LNCaP clone FGC (cell line): Measurements from ENCODE around the gene CLPSL1.

Source experiments
- DNase-seq: peaks from one replicate; pipeline ENCODE4 v3.0.0-alpha.2; 2011; ENCODE audit warnings: low read depth
- H3K4me3 ChIP-seq: 2 replicates; pipeline ENCODE4 v1.5.1; 2011; ENCODE audit warnings: mild to moderate bottlenecking, low read depth, low read length, control low read depth
- CTCF ChIP-seq: IDR thresholded peaks from 2 replicates; pipeline ENCODE4 v1.5.1; 2012; ENCODE audit warnings: mild to moderate bottlenecking; ENCODE audit not compliant: control insufficient read depth, insufficient read depth; ENCODE audit errors: extremely low read depth

CLPSL1 gene

DNA sequence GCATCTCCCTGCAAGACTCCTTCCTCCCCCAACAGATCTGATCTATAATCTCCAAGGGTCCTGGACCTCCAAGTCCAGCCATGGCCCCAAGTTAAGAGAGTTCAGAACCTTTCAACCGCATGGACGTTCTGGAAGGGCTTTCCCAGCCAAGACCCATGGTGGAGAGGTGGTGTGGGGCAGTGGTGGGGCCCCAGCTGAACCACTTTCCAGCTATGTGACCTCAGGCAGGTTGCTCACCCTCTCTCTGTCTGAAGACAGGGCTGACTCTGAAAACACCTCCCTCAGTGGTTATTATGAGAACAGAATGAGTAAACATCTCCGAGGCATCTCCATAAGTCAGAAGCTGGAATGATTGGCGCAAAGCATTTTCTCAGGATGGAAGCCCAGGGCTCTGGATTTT, 15.4 kb downstream of the CLPSL1 start:
- no peak overlapping the region for H3K4me3 ChIP-seq
- no peak for DNase-seq
- TF ChIP-seq CTCF = no peak

- no peak for DNase-seq
- H3K4me3 ChIP-seq = no peak overlapping the region
- no peak for TF ChIP-seq CTCF
Measured at GRCh38 chr6:35797837-35798526, 17.2 kb downstream of the CLPSL1 start.

DNA sequence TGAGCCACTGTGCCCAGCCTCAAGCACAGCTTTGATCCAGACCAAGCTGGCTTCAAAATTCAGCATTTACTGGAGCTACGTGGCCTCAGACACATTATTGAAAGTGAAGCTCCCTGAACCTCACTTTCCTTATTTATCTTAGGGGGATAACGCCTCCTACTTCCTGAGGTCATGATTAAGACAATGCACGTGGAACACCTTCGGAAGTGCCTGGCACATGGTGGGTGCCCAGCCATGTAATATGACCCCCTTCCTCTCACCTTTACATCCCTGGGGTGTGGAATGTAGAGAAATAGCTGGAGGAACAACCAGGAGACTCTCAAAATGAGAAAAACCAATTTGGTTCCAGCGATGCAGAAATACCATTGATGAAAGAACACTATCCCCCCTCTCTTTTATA, 17.9 kb downstream of the CLPSL1 start:
- no peak for TF ChIP-seq CTCF
- DNase-seq = no peak
- no peak overlapping the region for H3K4me3 ChIP-seq

- no peak for DNase-seq
- no peak overlapping the region for H3K4me3 ChIP-seq
- no peak for TF ChIP-seq CTCF
Measured at GRCh38 chr6:35801148-35801547, 20.3 kb downstream of the CLPSL1 start.

GRCh38 chr6:35804996-35805736, 24.3 kb downstream of the CLPSL1 start, which contains the start of gene LHFPL5:
Gene LHFPL5 (plus strand): TSS chr6:35805352. CDS start chr6:35805671, 319 bp downstream.
- TF ChIP-seq CTCF = no peak
- H3K4me3 ChIP-seq = peak within 1 kb of the TSS; percentile 34
- no peak for DNase-seq

DNA sequence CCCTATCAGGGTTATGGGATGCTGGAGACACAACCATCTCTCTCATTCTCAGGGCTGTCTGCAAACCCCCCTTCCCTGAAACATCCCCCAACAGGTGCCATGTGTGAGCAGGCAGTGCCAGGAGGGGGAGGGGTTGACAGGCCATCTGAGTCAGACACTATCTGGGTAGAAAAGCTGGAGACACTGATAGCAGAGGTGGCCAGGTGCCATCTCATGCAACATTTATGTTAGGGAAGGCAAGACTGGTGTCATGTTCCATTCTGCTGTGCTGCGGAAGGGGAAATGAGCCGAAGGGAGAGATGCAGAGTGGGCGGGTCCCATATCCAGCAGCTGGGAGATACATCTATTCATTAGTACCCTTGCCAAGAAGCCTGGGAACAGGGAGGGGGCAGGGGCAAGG, 27.9 kb downstream of the CLPSL1 start:
- DNase-seq = no peak
- no peak overlapping the region for H3K4me3 ChIP-seq
- TF ChIP-seq CTCF = no peak

- no peak for DNase-seq
- no peak overlapping the region for H3K4me3 ChIP-seq
- TF ChIP-seq CTCF = no peak
Measured at GRCh38 chr6:35809809-35810208, 29.0 kb downstream of the CLPSL1 start.
